ENCODE measurements around the gene HGS. TPM values are rescaled to one million over a fixed set of nuclear protein-coding genes. Genes with fewer than 3 reads are reported as not detected.
A peak's percentile ranks its signal among the peaks of the same experiment; 100 is the strongest.

Gene HGS
- total RNA-seq, 1 donor from 2014 or later, result 137 TPM

GRCh38 chr17:81696218-81696941 is 12.6 kb downstream of the HGS start:
- no peaks in the 10 kb centered on the region for H3K9me3 Mint-ChIP-seq

GRCh38 chr17:81697261-81698044 is 13.6 kb downstream of the HGS start:
- Mint-ChIP-seq H3K27ac (peak overlapping the region; percentile 66), H3K4me1 (peaks cover 12% of the 10 kb centered on the region), H3K36me3 (ENCODE audit: low read depth) (peaks cover 42% of the 10 kb centered on the region), H3K4me3 (no peak overlapping the region), H3K9me3 (no peaks in the 10 kb centered on the region), H3K27me3 (no peaks in the 10 kb centered on the region)
- intact Hi-C loops (cut with micrococcal nuclease), result no loop called here
- no peak for DNase-seq

More at GRCh38 chr17:81696218-81696941, 12.6 kb downstream of the HGS start:
- no peaks in the 10 kb centered on the region for H3K27me3 Mint-ChIP-seq
- H3K36me3 Mint-ChIP-seq (ENCODE audit: low read depth), result peaks cover 40% of the 10 kb centered on the region
- peaks cover 6% of the 10 kb centered on the region for H3K4me1 Mint-ChIP-seq
- H3K27ac Mint-ChIP-seq, result no peak overlapping the region
- no peak overlapping the region for H3K4me3 Mint-ChIP-seq
- no peak for DNase-seq
- intact Hi-C loops (cut with micrococcal nuclease), result no loop called here

GRCh38 chr17:81700353-81701287 is 16.8 kb downstream of the HGS start:
- Mint-ChIP-seq H3K9me3 (no peaks in the 10 kb centered on the region), H3K36me3 (ENCODE audit: low read depth) (peaks cover 63% of the 10 kb centered on the region), H3K4me3 (peak overlapping the region; percentile 22), H3K27me3 (no peaks in the 10 kb centered on the region), H3K27ac (no peak overlapping the region), H3K4me1 (peaks cover 18% of the 10 kb centered on the region)
- no peak for DNase-seq
- intact Hi-C loops (cut with micrococcal nuclease), result loop anchor here (5.0 kb wide), 1 partner anchor 148 kb away; the partner anchor contains the start of gene FAAP100

- Mint-ChIP-seq H3K4me1 (peaks cover 21% of the 10 kb centered on the region), H3K36me3 (ENCODE audit: low read depth) (peaks cover 72% of the 10 kb centered on the region), H3K9me3 (no peaks in the 10 kb centered on the region), H3K27me3 (no peaks in the 10 kb centered on the region), H3K4me3 (peak overlapping the region; percentile 97), H3K27ac (peak overlapping the region; percentile 98)
- DNase-seq, result peak; percentile 65
- intact Hi-C loops (cut with micrococcal nuclease), result loop anchor here (2.0 to 5.0 kb wide), 2 partner anchors 149 to 159 kb away; partner anchors contain the start of genes FAAP100 and P4HB
Measured at GRCh38 chr17:81701288-81702071, 17.7 kb downstream of the HGS start.

GRCh38 chr17:81702934-81703746 is 19.3 kb downstream of the HGS start, which contains the start of gene MRPL12:
TSS of gene MRPL12 (plus strand) at chr17:81703367. CDS start at chr17:81703502, 135 bp downstream.
- H3K27me3 Mint-ChIP-seq, result no peaks in the 10 kb centered on the region
- H3K27ac Mint-ChIP-seq, result peak within 1 kb of the TSS; percentile 98
- H3K4me3 Mint-ChIP-seq, result peak within 1 kb of the TSS; percentile 97
- DNase-seq, result peak; percentile 97
- intact Hi-C loops (cut with micrococcal nuclease), result loop anchor here (1.0 to 5.0 kb wide), 4 partner anchors 8 to 158 kb away; partner anchors contain the start of genes FAAP100, HGS and P4HB
- H3K9me3 Mint-ChIP-seq, result no peaks in the 10 kb centered on the region
- peaks cover 19% of the 10 kb centered on the region for H3K4me1 Mint-ChIP-seq
- H3K36me3 Mint-ChIP-seq (ENCODE audit: low read depth), result peaks cover 66% of the 10 kb centered on the region

GRCh38 chr17:81703747-81704654 is 20.2 kb downstream of the HGS start:
- peaks cover 64% of the 10 kb centered on the region for H3K36me3 Mint-ChIP-seq (ENCODE audit: low read depth)
- H3K27me3 Mint-ChIP-seq, result no peaks in the 10 kb centered on the region
- peak overlapping the region; percentile 78 for H3K27ac Mint-ChIP-seq
- no peaks in the 10 kb centered on the region for H3K9me3 Mint-ChIP-seq
- peaks cover 19% of the 10 kb centered on the region for H3K4me1 Mint-ChIP-seq
- peak overlapping the region; percentile 97 for H3K4me3 Mint-ChIP-seq
- peak; percentile 77 for DNase-seq
- intact Hi-C loops (cut with micrococcal nuclease), result loop anchor here (1.0 to 5.0 kb wide), 4 partner anchors 7 to 157 kb away; partner anchors contain the start of genes FAAP100, HGS and P4HB

GRCh38 chr17:81705518-81706231 is 21.9 kb downstream of the HGS start:
- no peaks in the 10 kb centered on the region for H3K27me3 Mint-ChIP-seq
- intact Hi-C loops (cut with micrococcal nuclease), result no loop called here
- peaks cover 24% of the 10 kb centered on the region for H3K4me1 Mint-ChIP-seq
- DNase-seq, result no peak
- no peaks in the 10 kb centered on the region for H3K9me3 Mint-ChIP-seq
- peak overlapping the region; percentile 53 for H3K27ac Mint-ChIP-seq
- H3K36me3 Mint-ChIP-seq (ENCODE audit: low read depth), result peaks cover 59% of the 10 kb centered on the region
- peak overlapping the region; percentile 19 for H3K4me3 Mint-ChIP-seq

- H3K4me3 Mint-ChIP-seq, result peak overlapping the region; percentile 19
- H3K4me1 Mint-ChIP-seq, result peaks cover 23% of the 10 kb centered on the region
- H3K9me3 Mint-ChIP-seq, result no peaks in the 10 kb centered on the region
- H3K36me3 Mint-ChIP-seq (ENCODE audit: low read depth), result peaks cover 54% of the 10 kb centered on the region
- no peaks in the 10 kb centered on the region for H3K27me3 Mint-ChIP-seq
- intact Hi-C loops (cut with micrococcal nuclease), result no loop called here
- H3K27ac Mint-ChIP-seq, result no peak overlapping the region
- DNase-seq, result no peak
Measured at GRCh38 chr17:81706232-81706611, 22.4 kb downstream of the HGS start.

- Mint-ChIP-seq H3K27ac (no peak overlapping the region), H3K27me3 (no peaks in the 10 kb centered on the region), H3K4me1 (peaks cover 19% of the 10 kb centered on the region), H3K36me3 (ENCODE audit: low read depth) (peaks cover 50% of the 10 kb centered on the region), H3K9me3 (no peaks in the 10 kb centered on the region), H3K4me3 (no peak overlapping the region)
- DNase-seq, result peak; percentile 58
- intact Hi-C loops (cut with micrococcal nuclease), result no loop called here
Measured at GRCh38 chr17:81706757-81707624, 23.2 kb downstream of the HGS start.
